Neural cell (in vitro differentiated cells): ENCODE data around the gene ALKBH8. TPM values are rescaled to one million over a fixed set of nuclear protein-coding genes. Genes with fewer than 3 reads are reported as not detected.
A peak's percentile ranks its signal among the peaks of the same experiment; 100 is the strongest.
"Not testable (repeated sequence)": the region's sequence is repeated elsewhere in the genome, so short reads cannot be mapped to it uniquely, and the experiment has no call there.

Experiments
- H2AFZ ChIP-seq: fragments of 200-600, 300-800 bp; sonication (generic), shearing (Covaris generic); 2 replicates; pipeline ENCODE4 v1.6.0; 2014; ENCODE audit warnings: low read depth, mild to moderate bottlenecking, antibody characterized with exemption, low read length, moderate library complexity
- H3F3A ChIP-seq: fragments of 200-600 bp; shearing (Covaris generic); 2 replicates; pipeline ENCODE4 v1.6.1; 2016; ENCODE audit warnings: mild to moderate bottlenecking, moderate library complexity, mixed read lengths, antibody characterized with exemption, low read length; ENCODE audit not compliant: insufficient read depth, poor library complexity, severe bottlenecking
- H3K27ac ChIP-seq: fragments of 200-600, 300-800 bp; sonication (generic), shearing (Covaris generic); 2 replicates; pipeline ENCODE4 v1.5.1; 2014; ENCODE audit warnings: mild to moderate bottlenecking, low read length, moderate library complexity
- H3K27me3 ChIP-seq: fragments of 300-800, 200-600 bp; sonication (generic), shearing (Covaris generic); 2 replicates; pipeline ENCODE4 v1.6.0; 2014; ENCODE audit warnings: mild to moderate bottlenecking, low read depth, low read length, moderate library complexity; ENCODE audit not compliant: insufficient read depth
- H3K36me3 ChIP-seq: fragments of 300-800, 200-600 bp; sonication (generic), shearing (Covaris generic); 2 replicates; pipeline ENCODE4 v1.5.1; 2014; ENCODE audit warnings: mild to moderate bottlenecking, antibody characterized with exemption, low read length, moderate library complexity; ENCODE audit not compliant: insufficient read depth
- H3K4me2 ChIP-seq: fragments of 300-800, 200-600 bp; sonication (generic), shearing (Covaris generic); 2 replicates; pipeline ENCODE4 v1.6.0; 2014; ENCODE audit warnings: mild to moderate bottlenecking, low read length
- H3K4me3 ChIP-seq: fragments of 300-800, 200-600 bp; sonication (generic), shearing (Covaris generic); 2 replicates; pipeline ENCODE4 v1.5.1; 2014; ENCODE audit warnings: mild to moderate bottlenecking, low read length, moderate library complexity
- H3K79me2 ChIP-seq: fragments of 200-600 bp; shearing (Covaris generic); replicated peaks from 2 replicates; pipeline ENCODE4 v1.6.0; 2014; ENCODE audit warnings: mild to moderate bottlenecking, low read length, moderate library complexity; ENCODE audit not compliant: insufficient read depth
- H3K9ac ChIP-seq: fragments of 300-800, 200-600 bp; sonication (generic), shearing (Covaris generic); 2 replicates; pipeline ENCODE4 v1.6.1; 2016; ENCODE audit warnings: mild to moderate bottlenecking, low read length, mixed read lengths
- H3K9me2 ChIP-seq: fragments of 200-600 bp; shearing (Covaris generic); 2 replicates; pipeline ENCODE4 v1.6.1; 2016; ENCODE audit warnings: mild to moderate bottlenecking, low read length, mixed read lengths; ENCODE audit not compliant: insufficient read depth
- H3K9me3 ChIP-seq: fragments of 200-600, 300-800 bp; sonication (generic), shearing (Covaris generic); 2 replicates; pipeline ENCODE4 v1.6.1; 2016; ENCODE audit warnings: mild to moderate bottlenecking, mixed run types, low read length, moderate library complexity, mixed read lengths
- H4K20me1 ChIP-seq: fragments of 200-600 bp; shearing (Covaris generic); 2 replicates; pipeline ENCODE4 v1.6.1; 2016; ENCODE audit warnings: mild to moderate bottlenecking, mixed run types; ENCODE audit not compliant: insufficient read depth
- EP300 ChIP-seq: fragments of 450-650 bp; conservative IDR thresholded peaks from 2 replicates; pipeline ENCODE4 v1.6.1; 2014; ENCODE audit warnings: antibody characterized with exemption, mild to moderate bottlenecking, moderate library complexity; ENCODE audit not compliant: poor library complexity, severe bottlenecking
- EZH2 ChIP-seq: fragments of 200-600, 300-800 bp; shearing (Covaris generic), sonication (generic); IDR thresholded peaks from 2 replicates; pipeline ENCODE4 v1.6.1; 2014; ENCODE audit warnings: antibody characterized with exemption, low read length, borderline replicate concordance, mild to moderate bottlenecking; ENCODE audit not compliant: insufficient read depth, poor library complexity, severe bottlenecking
- MXI1 ChIP-seq: fragments of 450-650 bp; conservative IDR thresholded peaks from 2 replicates; pipeline ENCODE4 v1.6.1; 2014; ENCODE audit warnings: antibody characterized with exemption, mild to moderate bottlenecking; ENCODE audit not compliant: poor library complexity, severe bottlenecking
- POLR2AphosphoS5 ChIP-seq: IDR thresholded peaks from 2 replicates; pipeline ENCODE4 v1.6.1; 2012
- RAD21 ChIP-seq: fragments of 450-650 bp; conservative IDR thresholded peaks from 2 replicates; pipeline ENCODE4 v1.6.1; 2014; ENCODE audit warnings: antibody characterized with exemption, mild to moderate bottlenecking, moderate library complexity
- SMC3 ChIP-seq: fragments of 450-650 bp; conservative IDR thresholded peaks from 2 replicates; pipeline ENCODE4 v1.6.1; 2014; ENCODE audit warnings: antibody characterized with exemption, mild to moderate bottlenecking, moderate library complexity; ENCODE audit not compliant: poor library complexity
- TAF1 ChIP-seq: IDR thresholded peaks from 2 replicates; pipeline ENCODE4 v1.6.1; 2012; ENCODE audit warnings: low read depth
- polyA plus RNA-seq: library from polyadenylated mRNA; depleted of rRNA; stranded (reverse); fragments of >200 nt; gene quantifications from 2 replicates; pipeline ENCODE4 v1.2.3, GENCODE V29; 2014
- TF ChIP-seq, protein P1 (sequence below): IDR thresholded peaks from 2 replicates; pipeline ENCODE4 v1.6.1; 2012; ENCODE audit warnings: borderline replicate concordance
- TF ChIP-seq, protein P2 (sequence below): fragments of 450-650 bp; IDR thresholded peaks from 2 replicates; pipeline ENCODE4 v1.5.1; 2014; ENCODE audit warnings: antibody characterized with exemption, mild to moderate bottlenecking, moderate library complexity; ENCODE audit not compliant: poor library complexity, severe bottlenecking

Gene ALKBH8
- polyA plus RNA-seq, 1 donor from 2014 or later: 7.6 TPM

DNA sequence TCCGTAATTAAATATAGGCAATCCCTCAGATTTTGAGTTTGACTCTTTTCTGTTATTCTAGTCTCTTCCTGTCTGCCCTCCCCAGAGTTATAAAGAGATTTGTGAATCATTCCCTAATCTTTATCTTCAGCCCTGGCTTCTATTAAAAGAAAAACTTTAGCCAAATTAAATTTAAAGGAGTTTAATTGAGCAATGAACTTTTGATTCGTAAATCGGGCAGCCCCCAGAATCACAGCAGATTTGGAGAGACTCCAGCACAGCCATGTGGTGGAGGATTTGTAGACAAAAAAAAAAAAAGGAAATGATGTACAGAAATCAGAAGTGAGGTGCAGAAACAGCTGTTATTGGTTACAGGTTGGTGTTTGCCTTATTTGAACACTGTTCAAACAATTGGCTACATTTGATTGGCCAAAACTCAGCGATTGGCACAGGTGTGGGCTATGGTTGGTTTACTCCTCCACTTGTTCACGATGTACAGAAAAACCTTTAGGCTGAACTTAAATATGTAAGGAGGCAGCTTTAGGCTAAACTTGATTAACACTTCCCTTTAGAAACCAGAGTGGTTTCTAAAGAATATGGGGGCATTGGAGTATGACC lies 2.3 kb upstream of the ALKBH8 start:
- Histone ChIP-seq H2AFZ (no peak overlapping the region), H3K9me2 (no peaks in the 10 kb centered on the region), H3K9ac (no peak overlapping the region), H3K9me3 (no peaks in the 10 kb centered on the region), H3K27ac (no peak overlapping the region), H3K79me2 (no peaks in the 10 kb centered on the region), H3K36me3 (no peaks in the 10 kb centered on the region), H3F3A (no peaks in the 10 kb centered on the region), H3K4me3 (no peak overlapping the region), H4K20me1 (no peaks in the 10 kb centered on the region), H3K27me3 (no peaks in the 10 kb centered on the region), H3K4me2 (no peak overlapping the region)
- TF ChIP-seq TAF1 (no peak), EZH2 (no peak), EP300 (no peak), POLR2AphosphoS5 (no peak), MXI1 (no peak)
- TF ChIP-seq, protein P1, sequence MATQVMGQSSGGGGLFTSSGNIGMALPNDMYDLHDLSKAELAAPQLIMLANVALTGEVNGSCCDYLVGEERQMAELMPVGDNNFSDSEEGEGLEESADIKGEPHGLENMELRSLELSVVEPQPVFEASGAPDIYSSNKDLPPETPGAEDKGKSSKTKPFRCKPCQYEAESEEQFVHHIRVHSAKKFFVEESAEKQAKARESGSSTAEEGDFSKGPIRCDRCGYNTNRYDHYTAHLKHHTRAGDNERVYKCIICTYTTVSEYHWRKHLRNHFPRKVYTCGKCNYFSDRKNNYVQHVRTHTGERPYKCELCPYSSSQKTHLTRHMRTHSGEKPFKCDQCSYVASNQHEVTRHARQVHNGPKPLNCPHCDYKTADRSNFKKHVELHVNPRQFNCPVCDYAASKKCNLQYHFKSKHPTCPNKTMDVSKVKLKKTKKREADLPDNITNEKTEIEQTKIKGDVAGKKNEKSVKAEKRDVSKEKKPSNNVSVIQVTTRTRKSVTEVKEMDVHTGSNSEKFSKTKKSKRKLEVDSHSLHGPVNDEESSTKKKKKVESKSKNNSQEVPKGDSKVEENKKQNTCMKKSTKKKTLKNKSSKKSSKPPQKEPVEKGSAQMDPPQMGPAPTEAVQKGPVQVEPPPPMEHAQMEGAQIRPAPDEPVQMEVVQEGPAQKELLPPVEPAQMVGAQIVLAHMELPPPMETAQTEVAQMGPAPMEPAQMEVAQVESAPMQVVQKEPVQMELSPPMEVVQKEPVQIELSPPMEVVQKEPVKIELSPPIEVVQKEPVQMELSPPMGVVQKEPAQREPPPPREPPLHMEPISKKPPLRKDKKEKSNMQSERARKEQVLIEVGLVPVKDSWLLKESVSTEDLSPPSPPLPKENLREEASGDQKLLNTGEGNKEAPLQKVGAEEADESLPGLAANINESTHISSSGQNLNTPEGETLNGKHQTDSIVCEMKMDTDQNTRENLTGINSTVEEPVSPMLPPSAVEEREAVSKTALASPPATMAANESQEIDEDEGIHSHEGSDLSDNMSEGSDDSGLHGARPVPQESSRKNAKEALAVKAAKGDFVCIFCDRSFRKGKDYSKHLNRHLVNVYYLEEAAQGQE: no peak

DNA sequence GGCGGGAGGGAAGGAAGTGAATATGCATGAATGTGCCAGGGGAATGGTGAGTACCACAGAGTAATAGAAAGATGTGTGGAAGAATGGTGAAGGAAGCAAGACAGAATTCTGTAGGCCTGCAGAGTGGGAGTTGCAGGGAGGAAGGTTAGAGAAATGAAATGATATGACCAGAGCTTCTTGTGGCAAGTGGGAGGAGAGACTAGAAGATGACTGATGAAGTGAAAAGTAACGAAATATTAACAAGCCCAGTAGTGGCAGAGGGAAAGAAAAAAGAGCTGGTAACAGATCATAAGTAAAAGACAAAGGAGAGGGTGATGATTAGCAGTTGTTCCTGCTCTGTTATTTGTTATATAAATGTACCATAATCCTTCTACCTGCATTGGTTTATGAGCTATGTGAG lies 1.0 kb upstream of the ALKBH8 start:
- Histone ChIP-seq H3K4me2 (no peak overlapping the region), H3F3A (no peaks in the 10 kb centered on the region), H3K9me2 (no peaks in the 10 kb centered on the region), H3K9ac (no peak overlapping the region), H3K4me3 (no peak overlapping the region), H3K27ac (no peak overlapping the region), H3K79me2 (no peaks in the 10 kb centered on the region), H2AFZ (no peak overlapping the region), H4K20me1 (no peaks in the 10 kb centered on the region), H3K36me3 (no peaks in the 10 kb centered on the region), H3K27me3 (no peaks in the 10 kb centered on the region), H3K9me3 (no peaks in the 10 kb centered on the region)
- TF ChIP-seq, protein P1: no peak
- TF ChIP-seq POLR2AphosphoS5: no peak
- TF ChIP-seq EZH2: no peak
- no peak for TF ChIP-seq SMC3
- TF ChIP-seq, protein P2, sequence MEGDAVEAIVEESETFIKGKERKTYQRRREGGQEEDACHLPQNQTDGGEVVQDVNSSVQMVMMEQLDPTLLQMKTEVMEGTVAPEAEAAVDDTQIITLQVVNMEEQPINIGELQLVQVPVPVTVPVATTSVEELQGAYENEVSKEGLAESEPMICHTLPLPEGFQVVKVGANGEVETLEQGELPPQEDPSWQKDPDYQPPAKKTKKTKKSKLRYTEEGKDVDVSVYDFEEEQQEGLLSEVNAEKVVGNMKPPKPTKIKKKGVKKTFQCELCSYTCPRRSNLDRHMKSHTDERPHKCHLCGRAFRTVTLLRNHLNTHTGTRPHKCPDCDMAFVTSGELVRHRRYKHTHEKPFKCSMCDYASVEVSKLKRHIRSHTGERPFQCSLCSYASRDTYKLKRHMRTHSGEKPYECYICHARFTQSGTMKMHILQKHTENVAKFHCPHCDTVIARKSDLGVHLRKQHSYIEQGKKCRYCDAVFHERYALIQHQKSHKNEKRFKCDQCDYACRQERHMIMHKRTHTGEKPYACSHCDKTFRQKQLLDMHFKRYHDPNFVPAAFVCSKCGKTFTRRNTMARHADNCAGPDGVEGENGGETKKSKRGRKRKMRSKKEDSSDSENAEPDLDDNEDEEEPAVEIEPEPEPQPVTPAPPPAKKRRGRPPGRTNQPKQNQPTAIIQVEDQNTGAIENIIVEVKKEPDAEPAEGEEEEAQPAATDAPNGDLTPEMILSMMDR: no peak
- TF ChIP-seq MXI1: no peak
- TF ChIP-seq TAF1: no peak
- no peak for TF ChIP-seq RAD21
- TF ChIP-seq EP300: no peak

DNA sequence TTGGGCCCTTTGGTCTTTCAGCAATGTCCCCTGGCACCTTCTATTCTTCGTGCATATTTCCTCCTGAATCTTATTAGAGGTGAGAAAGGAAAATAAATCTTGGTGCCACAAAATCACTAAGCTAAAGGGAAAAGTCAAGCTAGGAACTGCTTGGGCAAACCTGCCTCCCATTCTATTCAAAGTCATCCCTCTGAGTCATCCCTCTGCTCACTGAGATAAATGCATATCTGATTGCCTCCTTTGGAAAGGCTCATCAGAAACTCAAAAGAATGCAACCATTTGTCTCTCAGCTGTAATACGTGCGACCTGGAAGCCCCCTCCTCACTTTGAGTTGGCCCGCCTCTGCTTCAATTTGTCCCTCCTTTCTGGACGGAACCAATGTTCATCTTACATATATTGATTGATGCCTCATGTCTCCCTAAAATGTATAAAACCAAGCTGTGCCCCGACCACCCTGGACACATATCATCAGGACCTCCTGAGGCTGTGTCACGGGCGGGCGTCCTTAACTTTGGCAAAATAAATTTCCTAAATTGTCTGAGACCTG lies 493 bp upstream of the ALKBH8 start:
- Histone ChIP-seq H2AFZ (peak overlapping the region; percentile 90), H3K4me2 (peak overlapping the region; percentile 80), H3K27ac (peak overlapping the region; percentile 68), H3K9ac (peak overlapping the region; percentile 67), H3K4me3 (peak overlapping the region; percentile 87)
- H3K27me3 ChIP-seq, H4K20me1 ChIP-seq, H3K36me3 ChIP-seq, H3K9me2 ChIP-seq, H3K9me3 ChIP-seq, H3K79me2 ChIP-seq, H3F3A ChIP-seq: not testable (repeated sequence)
